Activated CD8-positive, alpha-beta T cell treated with anti-CD3 and anti-CD28 coated beads for 36 hours (primary cell): Measurements from ENCODE around the gene MRTFA. TPM values are rescaled to one million over a fixed set of nuclear protein-coding genes. Genes with fewer than 3 reads are reported as not detected.

Experiments used
- ATAC-seq: fragments of 200-7000 bp; cut with Tn5 transposase; one replicate; pipeline ENCODE4 v1.10.0; 2021; ENCODE audit warnings: mild to moderate bottlenecking, moderate library complexity
- CTCF ChIA-PET: fragments of 350-600 bp; sonication (Branson Sonifier 250); formaldehyde crosslinking; loops from one replicate; lab custom pipeline; 2021; ENCODE audit warnings: antibody characterized with exemption; lab: Charles Lee
- POLR2A ChIA-PET: fragments of 350-600 bp; sonication (Branson Sonifier 250); formaldehyde crosslinking; loops from one replicate; lab custom pipeline; 2021; ENCODE audit warnings: antibody characterized with exemption; lab: Charles Lee
- DNase-seq: peaks from one replicate; pipeline ENCODE4 v3.0.0-alpha.2; 2020
- H3K27ac Mint-ChIP-seq: one replicate; pipeline ENCODE4 v1.8.0; 2021; ENCODE audit warnings: mild to moderate bottlenecking, mixed read lengths
- H3K27me3 Mint-ChIP-seq: one replicate; pipeline ENCODE4 v1.8.0; 2021; ENCODE audit warnings: mixed read lengths
- H3K36me3 Mint-ChIP-seq: one replicate; pipeline ENCODE4 v1.8.0; 2021; ENCODE audit warnings: low read depth, mixed read lengths
- H3K4me1 Mint-ChIP-seq: one replicate; pipeline ENCODE4 v1.8.0; 2021; ENCODE audit warnings: low read depth, mixed read lengths
- H3K4me3 Mint-ChIP-seq: one replicate; pipeline ENCODE4 v1.8.0; 2021; ENCODE audit warnings: mild to moderate bottlenecking, moderate library complexity, mixed read lengths
- H3K9me3 Mint-ChIP-seq: one replicate; pipeline ENCODE4 v1.8.0; 2021; ENCODE audit warnings: mixed read lengths
- intact Hi-C: fragments of 100-400 bp; cut with micrococcal nuclease; formaldehyde crosslinking; loops from one replicate; pipeline ENCODE4 v1.10.0; 2022
- total RNA-seq, 2 experiments: library from RNA; stranded (reverse); gene quantifications; one replicate each; pipeline ENCODE4 v1.2.3, GENCODE V29; 2021
- TF ChIP-seq, protein P1 (sequence below): fragments of 200-600 bp; IDR thresholded peaks from one replicate; pipeline ENCODE4 v1.8.0; 2022; ENCODE audit warnings: antibody characterized with exemption, mild to moderate bottlenecking

Gene MRTFA
- total RNA-seq, 2 experiments from 2014 or later = 37.4 to 40.0 TPM

DNA sequence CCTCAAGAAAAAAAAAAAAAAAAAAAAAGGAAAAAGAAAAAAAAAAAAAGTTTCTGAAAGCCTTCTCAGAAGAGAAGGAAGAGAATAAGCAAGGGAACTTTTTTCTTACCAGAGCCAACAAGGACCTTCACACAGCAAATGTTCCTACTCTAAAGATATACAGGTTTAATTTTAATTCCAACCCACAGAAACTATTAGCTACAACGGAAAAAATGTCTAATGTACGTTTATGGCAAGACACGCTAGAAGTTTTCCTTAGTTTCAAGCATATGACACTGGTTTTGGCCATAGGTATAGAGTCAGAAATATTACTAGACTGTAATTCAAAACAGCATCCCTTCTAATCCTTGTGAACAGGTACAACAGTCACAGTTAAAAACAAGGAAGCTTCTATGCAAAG lies 120.1 kb downstream of the MRTFA start:
- H3K4me1 Mint-ChIP-seq = peaks cover 32% of the 10 kb centered on the region

DNA sequence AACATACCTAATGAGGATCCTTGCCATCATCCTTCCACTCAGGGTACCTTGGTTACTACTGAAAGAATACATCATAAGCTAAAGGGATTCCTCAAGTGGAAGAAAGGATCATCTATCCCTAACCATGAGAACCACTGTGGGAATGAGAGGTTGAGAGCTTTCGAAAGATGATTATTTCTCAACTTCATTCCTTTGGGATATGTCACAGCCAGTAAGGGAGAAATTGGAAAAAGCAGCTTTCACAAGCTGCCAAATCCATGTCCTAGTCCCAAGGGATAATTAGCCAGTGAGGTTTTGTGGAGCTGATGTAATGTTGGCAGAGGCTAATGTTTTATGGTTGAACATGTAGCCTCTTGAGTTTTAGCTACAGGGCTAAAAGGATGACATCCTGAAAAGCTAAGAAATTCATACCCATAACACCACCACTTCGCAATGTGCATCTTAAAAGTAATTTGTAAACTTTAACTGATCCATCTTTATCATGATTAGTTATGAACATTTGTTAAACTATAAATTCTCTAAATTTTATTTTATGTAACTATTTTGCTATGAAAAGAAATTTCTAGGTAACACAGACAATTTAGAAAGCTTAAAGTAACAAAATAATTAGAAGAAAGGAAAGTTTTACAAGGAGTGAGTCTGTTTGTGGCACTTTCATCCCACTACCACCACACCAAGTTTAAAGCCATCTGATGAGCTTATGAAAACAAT lies 123.9 kb downstream of the MRTFA start:
- Mint-ChIP-seq H3K27ac (no peak overlapping the region), H3K4me3 (no peak overlapping the region), H3K36me3 (peaks cover under 1% of the 10 kb centered on the region), H3K9me3 (no peaks in the 10 kb centered on the region), H3K4me1 (peaks cover 28% of the 10 kb centered on the region), H3K27me3 (no peaks in the 10 kb centered on the region)
- TF ChIP-seq, protein P1, sequence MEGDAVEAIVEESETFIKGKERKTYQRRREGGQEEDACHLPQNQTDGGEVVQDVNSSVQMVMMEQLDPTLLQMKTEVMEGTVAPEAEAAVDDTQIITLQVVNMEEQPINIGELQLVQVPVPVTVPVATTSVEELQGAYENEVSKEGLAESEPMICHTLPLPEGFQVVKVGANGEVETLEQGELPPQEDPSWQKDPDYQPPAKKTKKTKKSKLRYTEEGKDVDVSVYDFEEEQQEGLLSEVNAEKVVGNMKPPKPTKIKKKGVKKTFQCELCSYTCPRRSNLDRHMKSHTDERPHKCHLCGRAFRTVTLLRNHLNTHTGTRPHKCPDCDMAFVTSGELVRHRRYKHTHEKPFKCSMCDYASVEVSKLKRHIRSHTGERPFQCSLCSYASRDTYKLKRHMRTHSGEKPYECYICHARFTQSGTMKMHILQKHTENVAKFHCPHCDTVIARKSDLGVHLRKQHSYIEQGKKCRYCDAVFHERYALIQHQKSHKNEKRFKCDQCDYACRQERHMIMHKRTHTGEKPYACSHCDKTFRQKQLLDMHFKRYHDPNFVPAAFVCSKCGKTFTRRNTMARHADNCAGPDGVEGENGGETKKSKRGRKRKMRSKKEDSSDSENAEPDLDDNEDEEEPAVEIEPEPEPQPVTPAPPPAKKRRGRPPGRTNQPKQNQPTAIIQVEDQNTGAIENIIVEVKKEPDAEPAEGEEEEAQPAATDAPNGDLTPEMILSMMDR = no peak
- POLR2A ChIA-PET = interaction anchor here (0.8 kb wide), 1 partner anchor 76 kb away, joined by 3 read pairs; no protein-coding TSS in a partner anchor
- CTCF ChIA-PET = interaction anchor here (1.1 to 2.3 kb wide), 8 partner anchors 12 to 386 kb away, joined by 3 to 11 read pairs (median 7); no protein-coding TSS in a partner anchor
- ATAC-seq (no peak), DNase-seq (no peak)
- intact Hi-C loops = loop anchor here (10.0 kb wide), 1 partner anchor 62 kb away; no protein-coding TSS in a partner anchor

More for the DNA sequence above, 120.1 kb downstream of the MRTFA start:
- ATAC-seq = no peak
- TF ChIP-seq, protein P1 = no peak
- no peak overlapping the region for H3K4me3 Mint-ChIP-seq
- DNase-seq = no peak
- intact Hi-C loops = loop anchor here (10.0 kb wide), 1 partner anchor 58 kb away; no protein-coding TSS in a partner anchor
- H3K9me3 Mint-ChIP-seq = no peaks in the 10 kb centered on the region
- CTCF ChIA-PET = interaction anchor here (2.2 to 4.5 kb wide), 3 partner anchors 8 to 130 kb away, joined by 10 to 19 read pairs (median 11); no protein-coding TSS in a partner anchor
- H3K27me3 Mint-ChIP-seq = no peaks in the 10 kb centered on the region
- POLR2A ChIA-PET = interaction anchor here (1.3 kb wide), 1 partner anchor 118 kb away, joined by 3 read pairs; no protein-coding TSS in a partner anchor
- H3K27ac Mint-ChIP-seq = no peak overlapping the region
- H3K36me3 Mint-ChIP-seq = peaks cover 15% of the 10 kb centered on the region

DNA sequence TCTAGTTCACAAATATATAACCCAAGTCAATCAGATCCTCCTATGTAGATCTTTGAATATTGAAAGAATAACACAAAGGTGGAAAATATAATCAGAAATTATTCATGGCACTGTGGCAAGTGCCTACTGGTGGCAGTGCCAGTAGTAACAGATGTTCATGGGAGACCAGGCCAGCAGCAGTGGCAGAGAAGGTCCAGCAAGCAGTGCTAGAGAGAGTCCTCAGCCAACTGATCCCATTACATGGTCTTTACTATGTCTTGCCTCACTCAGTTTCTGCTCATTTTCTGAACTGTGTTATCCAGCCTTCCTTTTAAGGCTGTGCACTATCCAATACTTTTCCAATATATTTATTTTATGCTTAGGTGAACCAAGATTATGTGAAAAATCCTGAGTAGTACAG lies 124.9 kb downstream of the MRTFA start:
- no peaks in the 10 kb centered on the region for H3K36me3 Mint-ChIP-seq
- peaks cover 25% of the 10 kb centered on the region for H3K4me1 Mint-ChIP-seq
- ChIA-PET CTCF (interaction anchor here (2.0 kb wide), 1 partner anchor 23 kb away, joined by 7 read pairs; no protein-coding TSS in a partner anchor), POLR2A (no interaction called here)
- H3K27me3 Mint-ChIP-seq = no peaks in the 10 kb centered on the region
- no peak overlapping the region for H3K4me3 Mint-ChIP-seq
- TF ChIP-seq, protein P1 = no peak
- intact Hi-C loops = loop anchor here (10.0 kb wide), 1 partner anchor 63 kb away; no protein-coding TSS in a partner anchor
- DNase-seq (no peak), ATAC-seq (no peak)
- H3K27ac Mint-ChIP-seq = no peak overlapping the region
- H3K9me3 Mint-ChIP-seq = no peaks in the 10 kb centered on the region

DNA sequence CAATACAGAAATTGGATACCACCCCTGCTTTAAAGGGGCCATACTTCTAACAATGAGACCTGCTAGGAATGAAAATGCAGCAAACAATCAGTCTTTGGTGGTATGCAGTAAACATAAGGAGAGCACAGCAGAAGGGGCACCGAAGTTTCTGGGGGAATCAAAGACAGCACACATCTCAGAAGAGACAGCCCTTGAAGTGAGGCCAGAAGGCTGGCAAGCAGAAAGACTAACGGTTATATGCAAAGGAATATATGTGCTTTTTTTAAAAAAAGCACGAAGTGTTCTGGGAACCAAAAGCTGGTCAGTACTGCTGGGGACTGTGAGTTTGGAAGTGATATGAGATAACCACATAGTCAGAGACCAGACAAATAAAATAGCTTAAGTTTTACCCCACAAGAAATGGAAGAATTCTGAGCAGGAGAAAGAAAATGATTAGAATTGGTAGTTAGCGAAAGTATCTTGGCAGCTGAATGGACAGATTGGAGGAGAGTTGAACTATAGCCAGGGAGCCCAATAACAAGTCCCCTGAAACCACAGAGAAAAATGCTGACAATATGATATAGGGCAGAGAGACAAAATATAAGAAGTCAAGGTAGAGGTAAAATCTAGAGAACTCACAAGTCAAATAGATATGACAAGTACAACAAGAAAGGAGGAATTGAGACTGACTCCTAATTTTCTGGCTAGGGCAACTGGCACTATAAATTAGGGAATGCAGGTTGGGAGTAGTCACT lies 125.7 kb downstream of the MRTFA start:
- Mint-ChIP-seq H3K4me1 (peaks cover 22% of the 10 kb centered on the region), H3K4me3 (no peak overlapping the region), H3K9me3 (no peaks in the 10 kb centered on the region), H3K36me3 (no peaks in the 10 kb centered on the region), H3K27ac (no peak overlapping the region), H3K27me3 (no peaks in the 10 kb centered on the region)
- TF ChIP-seq, protein P1 = no peak
- no peak for ATAC-seq
- intact Hi-C loops = loop anchor here (10.0 kb wide), 1 partner anchor 64 kb away; no protein-coding TSS in a partner anchor
- ChIA-PET CTCF (interaction anchor here (0.6 to 0.7 kb wide), 2 partner anchors 22 to 80 kb away, joined by 4 read pairs; no protein-coding TSS in a partner anchor), POLR2A (no interaction called here)
- no peak for DNase-seq
